22Rv1 (cell line): Measurements from ENCODE around the gene VPS35.

Experiments
- H3K27ac ChIP-seq: fragments of 450-650 bp; 2 replicates; pipeline ENCODE4 v1.5.1; 2017
- ZFX ChIP-seq: fragments of 450-650 bp; IDR thresholded peaks from 2 replicates; pipeline ENCODE4 v1.6.1; 2017; ENCODE audit warnings: antibody characterized with exemption, borderline replicate concordance
- TF ChIP-seq, protein P1 (sequence below): fragments of 450-650 bp; IDR thresholded peaks from 2 replicates; pipeline ENCODE4 v1.5.1; 2017; ENCODE audit warnings: mild to moderate bottlenecking

Gene VPS35

DNA sequence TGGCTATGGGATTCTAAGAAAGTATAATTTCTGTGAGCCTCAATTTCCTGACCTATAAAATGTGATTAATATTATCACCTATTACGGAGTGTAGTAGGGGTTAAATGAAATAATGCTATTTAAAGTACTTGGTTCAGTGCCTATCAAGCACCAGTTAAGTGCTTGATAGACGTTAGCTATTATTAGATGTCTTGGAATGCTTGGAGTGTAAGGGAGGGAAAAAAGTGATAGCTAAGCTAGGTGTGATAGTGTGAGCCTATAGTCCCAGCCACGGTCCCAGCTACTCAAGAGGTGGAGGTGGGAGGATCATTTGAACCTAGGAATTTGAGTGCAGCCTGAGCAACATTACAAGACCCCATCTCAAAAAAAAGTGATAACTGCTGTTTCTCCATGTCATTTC is 8.0 kb upstream of the VPS35 start:
- H3K27ac ChIP-seq = no peak overlapping the region
- TF ChIP-seq ZFX = no peak
- TF ChIP-seq, protein P1, sequence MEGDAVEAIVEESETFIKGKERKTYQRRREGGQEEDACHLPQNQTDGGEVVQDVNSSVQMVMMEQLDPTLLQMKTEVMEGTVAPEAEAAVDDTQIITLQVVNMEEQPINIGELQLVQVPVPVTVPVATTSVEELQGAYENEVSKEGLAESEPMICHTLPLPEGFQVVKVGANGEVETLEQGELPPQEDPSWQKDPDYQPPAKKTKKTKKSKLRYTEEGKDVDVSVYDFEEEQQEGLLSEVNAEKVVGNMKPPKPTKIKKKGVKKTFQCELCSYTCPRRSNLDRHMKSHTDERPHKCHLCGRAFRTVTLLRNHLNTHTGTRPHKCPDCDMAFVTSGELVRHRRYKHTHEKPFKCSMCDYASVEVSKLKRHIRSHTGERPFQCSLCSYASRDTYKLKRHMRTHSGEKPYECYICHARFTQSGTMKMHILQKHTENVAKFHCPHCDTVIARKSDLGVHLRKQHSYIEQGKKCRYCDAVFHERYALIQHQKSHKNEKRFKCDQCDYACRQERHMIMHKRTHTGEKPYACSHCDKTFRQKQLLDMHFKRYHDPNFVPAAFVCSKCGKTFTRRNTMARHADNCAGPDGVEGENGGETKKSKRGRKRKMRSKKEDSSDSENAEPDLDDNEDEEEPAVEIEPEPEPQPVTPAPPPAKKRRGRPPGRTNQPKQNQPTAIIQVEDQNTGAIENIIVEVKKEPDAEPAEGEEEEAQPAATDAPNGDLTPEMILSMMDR = no peak

GRCh38 chr16:46695937-46696336 is 7.0 kb upstream of the VPS35 start:
- H3K27ac ChIP-seq = no peak overlapping the region
- TF ChIP-seq ZFX = no peak
- TF ChIP-seq, protein P1 = no peak

DNA sequence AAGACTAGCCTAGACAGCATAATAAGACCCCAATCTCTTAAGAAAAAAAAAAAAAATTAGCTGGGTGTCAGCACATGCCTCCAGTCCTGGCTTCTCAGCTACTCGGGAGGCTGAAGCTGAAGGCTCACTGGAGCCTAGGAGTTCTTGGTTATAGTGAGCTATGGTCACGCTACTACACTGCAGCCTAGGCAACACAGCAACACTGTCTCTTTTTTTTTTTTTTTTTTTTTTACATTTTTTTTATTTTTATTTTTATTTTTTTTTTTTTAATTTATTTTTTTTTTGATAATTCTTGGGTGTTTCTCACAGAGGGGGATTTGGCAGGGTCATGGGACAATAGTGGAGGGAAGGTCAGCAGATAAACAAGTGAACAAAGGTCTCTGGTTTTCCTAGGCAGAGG is 4.6 kb upstream of the VPS35 start:
- H3K27ac ChIP-seq = no peak overlapping the region

DNA sequence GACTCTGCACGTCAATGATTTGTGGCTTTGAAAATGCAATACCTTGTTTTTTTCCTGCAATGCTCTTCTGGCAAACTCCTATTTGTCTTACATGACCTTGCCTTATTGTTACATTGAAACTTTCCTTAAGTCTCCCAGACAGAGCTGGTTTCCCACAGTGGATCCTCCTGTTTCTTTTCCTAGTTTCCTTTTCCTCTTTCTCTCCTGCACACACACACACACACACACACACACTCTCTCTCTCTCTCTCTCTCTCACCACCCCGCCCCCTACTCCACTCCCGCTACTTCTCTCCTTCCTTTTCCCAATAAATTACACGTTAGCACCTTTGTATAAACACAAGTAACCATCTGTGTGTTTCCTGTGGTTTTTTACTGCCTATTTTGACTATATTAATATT is 2.7 kb upstream of the VPS35 start:
- TF ChIP-seq, protein P1 = no peak
- no peak for TF ChIP-seq ZFX
- H3K27ac ChIP-seq = no peak overlapping the region; the same call in 1 of the 2 replicates

More for the DNA sequence above, 4.6 kb upstream of the VPS35 start:
- TF ChIP-seq ZFX = no peak
- TF ChIP-seq, protein P1 = no peak

DNA sequence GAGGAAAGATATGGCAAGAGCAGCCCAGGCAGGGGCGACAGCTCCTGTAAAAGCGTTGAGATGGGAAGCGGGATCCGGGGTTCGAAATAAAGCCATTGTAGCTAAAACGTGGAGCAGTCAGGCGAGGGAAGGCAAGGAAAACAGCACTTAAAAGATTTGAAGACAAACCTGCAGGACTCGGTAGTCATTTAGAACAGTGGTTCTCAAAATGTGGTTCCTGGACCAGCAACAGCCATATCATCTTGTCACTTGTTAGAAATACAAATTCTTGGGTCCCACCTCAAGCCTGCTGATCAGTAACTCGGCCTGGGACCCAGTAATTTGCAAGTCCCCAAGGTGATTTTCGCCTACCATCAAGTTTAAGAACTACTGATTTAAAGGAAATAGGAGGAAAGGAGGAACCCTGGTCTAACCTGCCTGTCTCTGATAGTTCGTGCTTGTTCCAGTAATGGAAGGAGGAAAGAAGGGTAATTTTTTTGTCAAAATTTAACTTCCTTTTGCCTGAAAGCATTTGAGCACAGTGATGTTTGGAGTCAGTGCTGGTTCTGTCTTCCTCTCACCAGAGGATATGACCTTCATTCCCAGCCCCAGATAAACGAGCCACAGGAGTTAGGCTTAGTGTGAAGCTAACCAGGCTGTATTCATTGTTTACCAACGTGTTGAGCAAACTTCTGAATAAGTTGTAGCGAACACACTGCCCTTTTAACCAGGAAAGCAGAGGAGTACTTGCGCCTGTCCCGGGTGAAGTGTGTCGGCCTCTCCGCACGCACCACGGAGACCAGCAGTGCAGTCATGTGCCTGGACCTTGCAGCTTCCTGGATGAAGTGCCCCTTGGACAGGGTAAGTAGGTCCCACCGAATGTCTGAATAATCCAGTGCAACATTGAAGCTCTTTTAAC is 1.6 kb upstream of the VPS35 start:
- TF ChIP-seq ZFX = no peak
- TF ChIP-seq, protein P1 = peak; percentile 46
- H3K27ac ChIP-seq = peak overlapping the region; percentile 94

- H3K27ac ChIP-seq = peak within 1 kb of the TSS; percentile 94
- TF ChIP-seq, protein P1 = peak; percentile 85
- no peak for TF ChIP-seq ZFX
These were observed 645 bp upstream of the VPS35 start, which contains the start of gene ORC6 for GRCh38 chr16:46689365-46690280. TSS of gene ORC6 (plus strand) at chr16:46689659. CDS start at chr16:46689706, 47 bp downstream.
